Adipose tissue (tissue), 3 donors: ENCODE data around the gene CABLES2. TPM values are rescaled to one million over a fixed set of nuclear protein-coding genes. Genes with fewer than 3 reads are reported as not detected.
"Not testable (repeated sequence)": the region's sequence is repeated elsewhere in the genome, so short reads cannot be mapped to it uniquely, and the experiment has no call there.

ENCODE experiments used
- H3K27ac ChIP-seq: one replicate; pipeline ENCODE4 v1.5.1; 2013; ENCODE audit warnings: low read depth, low read length
- WGBS, 3 donors: extraction: QIAGEN DNeasy Blood & Tissue Kit; methylation state at CpG; one replicate each; pipeline ENCODE4 v1.1.7; 2013; 5-methylcytosine and 5-hydroxymethylcytosine counted together
- polyA plus RNA-seq, 3 donors: library from polyadenylated mRNA; stranded (reverse); fragments of 200-250 nt; gene quantifications; one replicate each; pipeline ENCODE4 v1.2.3, GENCODE V29; 2013
- donor health status: healthy with polysubstance abuse.
- donor health status: Bipolar disorder and iron deficiency.
- donor health status: healthy.

CABLES2 gene
- polyA plus RNA-seq, 3 donors, result 1.3 to 1.8 (median 1.6) TPM

GRCh38 chr20:62382306-62383198 lies 24.5 kb downstream of the CABLES2 start:
- no peak overlapping the region for H3K27ac ChIP-seq
- 40 to 47% (median 43%) methylated on average over 18 of the region's 18 CpGs for WGBS, 3 donors

- no peak overlapping the region for H3K27ac ChIP-seq
- 84 to 96% (median 94%) methylated on average over 6 of the region's 6 CpGs for WGBS, 3 donors
These were observed 25.2 kb downstream of the CABLES2 start for GRCh38 chr20:62381842-62382241.

GRCh38 chr20:62381202-62381797 lies 25.8 kb downstream of the CABLES2 start:
- no peak overlapping the region for H3K27ac ChIP-seq
- WGBS, 3 donors, result 56 to 65% (median 61%) methylated on average over 16 of the region's 16 CpGs

- no peak overlapping the region for H3K27ac ChIP-seq
- WGBS, 3 donors, result 78 to 84% (median 81%) methylated on average over 22 of the region's 22 CpGs
These were observed 28.9 kb downstream of the CABLES2 start for GRCh38 chr20:62378215-62378614.

GRCh38 chr20:62377615-62378178 lies 29.4 kb downstream of the CABLES2 start:
- 38 to 69% (median 65%) methylated on average over 15 of the region's 15 CpGs for WGBS, 3 donors
- no peak overlapping the region for H3K27ac ChIP-seq

GRCh38 chr20:62377064-62377461 lies 30.0 kb downstream of the CABLES2 start:
- no peak overlapping the region for H3K27ac ChIP-seq
- whole genome bisulfite sequencing, 3 donors, result 74 to 88% (median 84%) methylated on average over 17 of the region's 17 CpGs

GRCh38 chr20:62376112-62377063 lies 30.7 kb downstream of the CABLES2 start:
- no peak overlapping the region for H3K27ac ChIP-seq
- 52 to 63% (median 54%) methylated on average over 20 to 26 of the region's 26 CpGs for WGBS, 3 donors

GRCh38 chr20:62374331-62375152 lies 32.5 kb downstream of the CABLES2 start:
- H3K27ac ChIP-seq, result no peak overlapping the region
- WGBS, 3 donors, result 51 to 60% (median 52%) methylated on average over 24 of the region's 24 CpGs

GRCh38 chr20:62373631-62374179 lies 33.4 kb downstream of the CABLES2 start:
- WGBS, 3 donors, result 87 to 94% (median 89%) methylated on average over 23 to 27 of the region's 40 CpGs
- not testable (repeated sequence) for H3K27ac ChIP-seq

GRCh38 chr20:62372042-62372993 lies 34.8 kb downstream of the CABLES2 start:
- no peak overlapping the region for H3K27ac ChIP-seq
- 77 to 78% (median 78%) methylated on average over 25 to 29 of the region's 29 CpGs for WGBS, 3 donors

- 91 to 94% (median 91%) methylated on average over 8 of the region's 8 CpGs for WGBS, 3 donors
- H3K27ac ChIP-seq, result no peak overlapping the region
These were observed 35.5 kb downstream of the CABLES2 start for GRCh38 chr20:62371588-62372041.

- no peak overlapping the region for H3K27ac ChIP-seq
- 56 to 72% (median 72%) methylated on average over 15 to 18 of the region's 18 CpGs for WGBS, 3 donors
These were observed 36.1 kb downstream of the CABLES2 start for GRCh38 chr20:62370807-62371587.

GRCh38 chr20:62370115-62370806 lies 36.8 kb downstream of the CABLES2 start:
- WGBS, 3 donors, result 58 to 73% (median 63%) methylated on average over 19 of the region's 19 CpGs
- no peak overlapping the region for H3K27ac ChIP-seq

GRCh38 chr20:62369815-62370114 lies 37.3 kb downstream of the CABLES2 start:
- 53 to 67% (median 53%) methylated on average over 4 of the region's 4 CpGs for WGBS, 3 donors
- H3K27ac ChIP-seq, result no peak overlapping the region
